ENCODE results near the gene FLAD1.
"Not testable (repeated sequence)": the region's sequence is repeated elsewhere in the genome, so short reads cannot be mapped to it uniquely, and the experiment has no call there.

Gene FLAD1

DNA sequence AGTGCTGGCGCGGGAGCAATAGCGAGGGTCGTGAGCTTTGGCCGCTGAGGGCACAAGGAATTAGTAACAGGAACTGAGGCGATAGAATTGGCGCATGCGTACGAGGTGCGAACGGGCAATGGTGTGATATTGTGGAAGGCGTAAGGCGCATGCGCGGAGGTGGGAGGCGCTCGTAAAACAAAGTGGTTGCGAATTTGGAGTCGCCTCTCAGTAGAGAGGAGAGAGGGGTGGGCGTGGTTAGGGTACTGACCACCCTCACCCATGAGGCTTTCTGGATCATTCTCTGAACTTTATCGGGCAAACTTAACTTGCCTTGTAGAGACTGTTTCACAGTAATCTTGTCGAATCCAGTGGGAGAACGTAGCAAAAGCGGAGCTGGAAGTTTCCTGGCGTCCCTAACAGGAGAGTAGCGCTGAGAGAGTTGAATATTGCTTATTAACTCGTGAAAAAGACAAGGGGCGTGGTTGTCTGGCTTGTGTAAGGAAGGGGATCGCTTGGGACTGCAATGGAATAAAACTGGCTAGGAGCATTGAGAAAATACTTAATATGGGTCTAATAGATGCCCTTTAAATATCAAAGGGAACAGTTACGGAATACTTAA, 8.2 kb upstream of the FLAD1 start:
- Histone ChIP-seq H2AFZ (ENCODE audit: low read depth, low read length) (no peak overlapping the region), H3K4me1 (ENCODE audit: low read length) (peaks cover 34% of the 10 kb centered on the region), H3K4me2 (ENCODE audit: low read length) (peak overlapping the region; percentile 80), H3K27ac (ENCODE audit: low read length) (peak overlapping the region; percentile 91), H4K20me1 (ENCODE audit: insufficient read depth, low read length) (peaks cover 13% of the 10 kb centered on the region), H3K79me2 (ENCODE audit: low read length) (peaks cover 64% of the 10 kb centered on the region), H3K4me3 (ENCODE audit: low read length) (peak overlapping the region; percentile 88), H3K9ac (ENCODE audit: low read length) (peak overlapping the region; percentile 95), H3K27me3 (ENCODE audit: low read depth, low read length) (no peaks in the 10 kb centered on the region), H3K9me3 (ENCODE audit: insufficient read depth, low read length) (no peaks in the 10 kb centered on the region), H3K36me3 (replicated peaks; ENCODE audit: low read depth, low read length) (peaks cover 18% of the 10 kb centered on the region)
- TF ChIP-seq CTCF (IDR thresholded peaks at IDR 0.05; ENCODE audit: low read depth, low read length) (no peak), EZH2phosphoT487 (IDR thresholded peaks at IDR 0.05; ENCODE audit: low read depth) (no peak)

GRCh38 chr1:154975409-154976059, 7.6 kb upstream of the FLAD1 start:
- Histone ChIP-seq H4K20me1 (ENCODE audit: insufficient read depth, low read length) (peaks cover 13% of the 10 kb centered on the region), H3K4me1 (ENCODE audit: low read length) (peaks cover 32% of the 10 kb centered on the region), H3K4me2 (ENCODE audit: low read length) (peak overlapping the region; percentile 80), H3K79me2 (ENCODE audit: low read length) (peaks cover 64% of the 10 kb centered on the region), H3K9ac (ENCODE audit: low read length) (peak overlapping the region; percentile 95), H3K4me3 (ENCODE audit: low read length) (peak overlapping the region; percentile 88), H3K9me3 (ENCODE audit: insufficient read depth, low read length) (no peaks in the 10 kb centered on the region), H3K27me3 (ENCODE audit: low read depth, low read length) (no peaks in the 10 kb centered on the region), H3K27ac (ENCODE audit: low read length) (peak overlapping the region; percentile 91), H3K36me3 (replicated peaks; ENCODE audit: low read depth, low read length) (peaks cover 18% of the 10 kb centered on the region), H2AFZ (ENCODE audit: low read depth, low read length) (no peak overlapping the region)
- no peak for TF ChIP-seq CTCF (IDR thresholded peaks at IDR 0.05; ENCODE audit: low read depth, low read length)
- TF ChIP-seq EZH2phosphoT487 (IDR thresholded peaks at IDR 0.05; ENCODE audit: low read depth): no peak

- H3K4me2 ChIP-seq (ENCODE audit: low read length); H3K27ac ChIP-seq (ENCODE audit: low read length); H3K27me3 ChIP-seq (ENCODE audit: low read depth, low read length); H3K4me3 ChIP-seq (ENCODE audit: low read length); H2AFZ ChIP-seq (ENCODE audit: low read depth, low read length); H3K9me3 ChIP-seq (ENCODE audit: insufficient read depth, low read length); H3K9ac ChIP-seq (ENCODE audit: low read length): not testable (repeated sequence)
- H3K4me1 ChIP-seq (ENCODE audit: low read length): peaks cover 29% of the 10 kb centered on the region
- H4K20me1 ChIP-seq (ENCODE audit: insufficient read depth, low read length): peaks cover 13% of the 10 kb centered on the region
- peaks cover 24% of the 10 kb centered on the region for H3K36me3 ChIP-seq (replicated peaks; ENCODE audit: low read depth, low read length)
- peaks cover 72% of the 10 kb centered on the region for H3K79me2 ChIP-seq (ENCODE audit: low read length)
Observed at GRCh38 chr1:154977762-154978161, 5.4 kb upstream of the FLAD1 start.

GRCh38 chr1:154978360-154978759, 4.8 kb upstream of the FLAD1 start:
- Histone ChIP-seq H3K4me2 (ENCODE audit: low read length) (no peak overlapping the region), H3K4me1 (ENCODE audit: low read length) (peaks cover 25% of the 10 kb centered on the region), H3K4me3 (ENCODE audit: low read length) (no peak overlapping the region), H3K27me3 (ENCODE audit: low read depth, low read length) (no peaks in the 10 kb centered on the region), H3K9ac (ENCODE audit: low read length) (no peak overlapping the region), H4K20me1 (ENCODE audit: insufficient read depth, low read length) (peaks cover 13% of the 10 kb centered on the region), H3K27ac (ENCODE audit: low read length) (no peak overlapping the region), H3K36me3 (replicated peaks; ENCODE audit: low read depth, low read length) (peaks cover 24% of the 10 kb centered on the region), H3K79me2 (ENCODE audit: low read length) (peaks cover 71% of the 10 kb centered on the region), H2AFZ (ENCODE audit: low read depth, low read length) (no peak overlapping the region), H3K9me3 (ENCODE audit: insufficient read depth, low read length) (no peaks in the 10 kb centered on the region)
- TF ChIP-seq EZH2phosphoT487 (IDR thresholded peaks at IDR 0.05; ENCODE audit: low read depth) (no peak), CTCF (IDR thresholded peaks at IDR 0.05; ENCODE audit: low read depth, low read length) (no peak)
